Progenitor cell of endocrine pancreas (in vitro differentiated cells): ENCODE results near the gene TTLL1. TPM values are rescaled to one million over a fixed set of nuclear protein-coding genes. Genes with fewer than 3 reads are reported as not detected.

Experiments
- DNase-seq: peaks from one replicate; pipeline ENCODE4 v3.0.0; 2021; ENCODE audit warnings: low spot score; ENCODE audit not compliant: unreplicated experiment
- H3K27ac Mint-ChIP-seq: 2 replicates; pipeline ENCODE4 v1.8.0; 2021; ENCODE audit warnings: mild to moderate bottlenecking, moderate library complexity, mixed read lengths
- H3K27me3 Mint-ChIP-seq: 2 replicates; pipeline ENCODE4 v1.8.0; 2021; ENCODE audit warnings: mixed read lengths
- H3K36me3 Mint-ChIP-seq: 2 replicates; pipeline ENCODE4 v1.8.0; 2022; ENCODE audit warnings: mixed read lengths; ENCODE audit not compliant: insufficient read depth
- H3K4me1 Mint-ChIP-seq: 2 replicates; pipeline ENCODE4 v1.8.0; 2021; ENCODE audit warnings: low read depth, mixed read lengths
- H3K4me3 Mint-ChIP-seq: 2 replicates; pipeline ENCODE4 v1.8.0; 2021; ENCODE audit warnings: low read depth, mild to moderate bottlenecking, moderate library complexity, mixed read lengths
- H3K9me3 Mint-ChIP-seq: 2 replicates; pipeline ENCODE4 v1.8.0; 2021; ENCODE audit warnings: low read depth, mixed read lengths
- total RNA-seq: library from RNA; stranded (reverse); gene quantifications from 2 replicates; pipeline ENCODE4 v1.2.1, GENCODE V29; 2021
- TF ChIP-seq, protein P1 (sequence below): fragments of 200-600 bp; sonication (generic); IDR thresholded peaks from one replicate; pipeline ENCODE4 v1.5.0; 2021; ENCODE audit warnings: antibody characterized with exemption, mild to moderate bottlenecking; ENCODE audit not compliant: unreplicated experiment

The TTLL1 gene
- total RNA-seq, 1 donor from 2014 or later: 11.9 TPM

DNA sequence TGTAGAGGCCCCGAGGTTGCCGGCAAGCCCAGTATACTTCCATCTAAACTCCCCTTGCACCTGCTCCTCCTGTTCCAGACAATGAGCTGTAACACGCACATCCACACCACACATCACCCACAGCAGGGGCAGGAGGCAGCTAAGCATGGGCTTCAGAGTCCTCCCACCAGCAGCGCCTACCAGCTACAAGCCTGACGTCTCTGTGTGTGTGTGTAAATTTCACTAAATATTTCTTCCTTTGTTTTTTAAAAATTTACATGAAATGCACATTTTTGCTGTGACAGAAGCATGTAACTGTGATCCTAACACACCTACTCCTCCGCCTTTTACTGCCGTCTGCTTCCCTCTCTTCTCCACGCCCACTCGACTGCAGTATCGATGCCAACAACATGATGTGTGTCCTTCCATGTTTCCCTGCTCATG lies 44.9 kb downstream of the TTLL1 start:
- no peak for DNase-seq
- peaks cover 2% of the 10 kb centered on the region for H3K36me3 Mint-ChIP-seq
- no peaks in the 10 kb centered on the region for H3K27me3 Mint-ChIP-seq
- H3K9me3 Mint-ChIP-seq: no peaks in the 10 kb centered on the region
- TF ChIP-seq, protein P1, sequence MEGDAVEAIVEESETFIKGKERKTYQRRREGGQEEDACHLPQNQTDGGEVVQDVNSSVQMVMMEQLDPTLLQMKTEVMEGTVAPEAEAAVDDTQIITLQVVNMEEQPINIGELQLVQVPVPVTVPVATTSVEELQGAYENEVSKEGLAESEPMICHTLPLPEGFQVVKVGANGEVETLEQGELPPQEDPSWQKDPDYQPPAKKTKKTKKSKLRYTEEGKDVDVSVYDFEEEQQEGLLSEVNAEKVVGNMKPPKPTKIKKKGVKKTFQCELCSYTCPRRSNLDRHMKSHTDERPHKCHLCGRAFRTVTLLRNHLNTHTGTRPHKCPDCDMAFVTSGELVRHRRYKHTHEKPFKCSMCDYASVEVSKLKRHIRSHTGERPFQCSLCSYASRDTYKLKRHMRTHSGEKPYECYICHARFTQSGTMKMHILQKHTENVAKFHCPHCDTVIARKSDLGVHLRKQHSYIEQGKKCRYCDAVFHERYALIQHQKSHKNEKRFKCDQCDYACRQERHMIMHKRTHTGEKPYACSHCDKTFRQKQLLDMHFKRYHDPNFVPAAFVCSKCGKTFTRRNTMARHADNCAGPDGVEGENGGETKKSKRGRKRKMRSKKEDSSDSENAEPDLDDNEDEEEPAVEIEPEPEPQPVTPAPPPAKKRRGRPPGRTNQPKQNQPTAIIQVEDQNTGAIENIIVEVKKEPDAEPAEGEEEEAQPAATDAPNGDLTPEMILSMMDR: no peak
- H3K4me1 Mint-ChIP-seq: no peaks in the 10 kb centered on the region
- H3K4me3 Mint-ChIP-seq: no peak overlapping the region
- H3K27ac Mint-ChIP-seq: no peak overlapping the region

DNA sequence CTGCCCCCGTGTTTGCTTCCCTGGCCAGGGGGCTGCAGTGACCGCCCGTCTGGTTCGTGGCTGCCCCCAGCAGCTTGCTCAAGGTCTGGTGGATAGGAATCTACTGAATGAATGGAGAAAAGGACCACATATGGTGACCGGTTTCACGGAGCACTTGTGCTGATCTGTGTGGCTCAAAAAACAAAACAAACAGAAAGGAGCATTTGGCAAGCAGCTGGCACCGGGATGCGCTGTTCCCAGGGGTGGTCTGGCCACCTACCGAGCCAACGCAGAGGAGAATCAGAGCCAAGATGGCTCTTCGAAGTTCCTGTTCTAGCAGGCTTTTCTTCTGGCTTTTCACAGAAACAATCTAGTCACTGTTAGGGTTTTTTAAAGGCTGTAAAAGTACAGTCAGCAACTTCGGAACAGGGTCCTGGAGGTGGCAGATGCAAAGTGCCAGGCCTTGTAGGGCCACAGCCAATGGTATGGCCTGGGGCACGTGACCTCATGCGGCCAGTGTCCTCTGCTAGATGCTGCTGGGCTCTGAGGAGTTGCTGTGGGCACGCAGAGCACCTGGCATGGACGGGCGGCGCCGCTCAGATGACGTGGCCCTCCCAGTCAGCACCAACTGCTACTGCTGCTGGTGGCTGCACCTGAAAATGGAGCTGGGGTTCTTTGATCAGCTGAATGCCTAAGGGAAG lies 47.0 kb downstream of the TTLL1 start:
- Mint-ChIP-seq H3K36me3 (peaks cover 4% of the 10 kb centered on the region), H3K4me3 (no peak overlapping the region), H3K27me3 (no peaks in the 10 kb centered on the region), H3K9me3 (no peaks in the 10 kb centered on the region), H3K27ac (no peak overlapping the region), H3K4me1 (no peaks in the 10 kb centered on the region)
- TF ChIP-seq, protein P1: no peak
- no peak for DNase-seq

DNA sequence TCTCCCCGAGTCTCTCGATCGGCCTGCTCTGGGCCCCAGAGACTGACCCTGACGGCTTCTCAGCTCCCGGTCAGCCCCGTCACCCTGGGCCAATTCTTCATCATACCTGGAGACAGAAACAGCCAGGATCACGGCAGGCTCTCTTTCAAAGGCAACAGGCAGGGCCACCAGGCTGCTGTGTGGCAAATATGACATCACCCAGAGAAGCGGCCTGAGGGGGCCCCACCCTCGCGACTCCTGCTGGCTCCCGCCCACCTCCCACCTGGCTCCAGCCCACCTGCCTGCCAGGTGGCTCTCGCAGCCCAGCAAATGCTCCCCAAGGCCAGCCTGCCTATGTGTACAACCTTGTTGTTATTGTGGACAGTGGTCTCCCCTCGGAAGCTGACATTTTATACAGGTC lies 49.4 kb downstream of the TTLL1 start:
- H3K27me3 Mint-ChIP-seq: no peaks in the 10 kb centered on the region
- H3K27ac Mint-ChIP-seq: peak overlapping the region; percentile 93
- DNase-seq: no peak
- no peak overlapping the region for H3K4me3 Mint-ChIP-seq
- TF ChIP-seq, protein P1: no peak
- no peaks in the 10 kb centered on the region for H3K4me1 Mint-ChIP-seq
- peaks cover 3% of the 10 kb centered on the region for H3K36me3 Mint-ChIP-seq
- no peaks in the 10 kb centered on the region for H3K9me3 Mint-ChIP-seq

DNA sequence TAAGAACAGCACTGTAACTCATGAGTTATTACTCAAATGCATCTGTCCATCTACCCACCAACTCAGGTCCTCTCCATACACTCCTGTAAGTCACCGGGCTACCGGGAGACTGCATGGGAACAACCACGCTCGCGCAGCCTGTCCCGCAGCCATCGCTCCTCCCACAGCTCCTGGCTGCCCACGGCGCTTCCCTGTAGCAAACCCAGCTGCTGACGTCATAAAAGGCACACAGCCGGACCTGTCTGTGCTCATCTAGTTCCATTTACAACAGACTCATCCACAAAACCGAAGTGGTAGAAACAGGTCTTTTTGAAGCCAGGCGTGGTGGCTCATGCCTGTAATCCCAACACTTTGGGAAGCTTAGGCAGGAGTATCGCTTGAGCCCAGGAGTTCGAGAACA lies 50.9 kb downstream of the TTLL1 start:
- no peaks in the 10 kb centered on the region for H3K9me3 Mint-ChIP-seq
- TF ChIP-seq, protein P1: no peak
- H3K27ac Mint-ChIP-seq: peak overlapping the region; percentile 20
- peaks cover 3% of the 10 kb centered on the region for H3K36me3 Mint-ChIP-seq
- no peaks in the 10 kb centered on the region for H3K4me1 Mint-ChIP-seq
- no peak overlapping the region for H3K4me3 Mint-ChIP-seq
- no peak for DNase-seq
- H3K27me3 Mint-ChIP-seq: no peaks in the 10 kb centered on the region

DNA sequence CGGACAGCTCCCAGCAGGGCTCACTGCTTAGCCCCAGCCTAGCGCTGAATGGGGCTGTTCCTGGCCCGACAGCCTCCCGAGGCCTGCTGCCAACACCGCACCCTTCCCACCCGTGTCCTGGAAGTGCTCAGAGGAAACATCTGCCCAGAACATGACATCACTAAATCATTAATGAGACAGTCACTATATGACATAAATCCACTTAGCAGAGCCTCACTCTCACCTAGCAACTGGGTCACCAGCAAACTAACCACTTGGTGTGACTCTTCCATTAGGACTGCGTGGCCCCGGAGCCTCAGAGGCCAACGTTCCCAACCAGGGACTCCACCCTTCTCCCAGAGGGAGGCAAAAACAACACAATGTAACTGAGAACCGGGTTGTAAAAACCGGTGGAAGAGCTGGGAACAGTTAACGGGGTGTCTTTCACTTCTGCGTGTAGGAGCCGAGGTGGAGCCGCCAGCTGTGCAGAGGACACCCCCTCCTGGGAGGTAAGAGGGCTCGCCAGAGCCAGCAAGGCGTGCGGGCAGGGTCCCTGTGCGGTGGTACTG lies 52.8 kb downstream of the TTLL1 start:
- Mint-ChIP-seq H3K27me3 (no peaks in the 10 kb centered on the region), H3K4me3 (no peak overlapping the region), H3K4me1 (no peaks in the 10 kb centered on the region), H3K27ac (peak overlapping the region; percentile 63), H3K36me3 (peaks cover 3% of the 10 kb centered on the region), H3K9me3 (no peaks in the 10 kb centered on the region)
- no peak for DNase-seq
- TF ChIP-seq, protein P1: no peak
